HepG2 (cell line): ENCODE results near the gene CARMIL3.

Source experiments
- AHR ChIP-seq: IDR thresholded peaks from 2 replicates; pipeline ENCODE4 v1.6.1; 2018; ENCODE audit warnings: missing genetic modification reagents, missing compliant biosample characterization
- CC2D1A ChIP-seq: sonication (generic); formaldehyde crosslinking; IDR thresholded peaks from 2 replicates; pipeline ENCODE4 v1.8.1; 2023; ENCODE audit warnings: mild to moderate bottlenecking, missing genetic modification reagents
- CTCF ChIP-seq: sonication (generic); formaldehyde crosslinking; IDR thresholded peaks from 2 replicates; pipeline ENCODE4 v1.5.0; 2020; ENCODE audit warnings: mild to moderate bottlenecking, missing genetic modification reagents, moderate library complexity
- FOSL1 ChIP-seq: sonication (generic); formaldehyde crosslinking; IDR thresholded peaks from 2 replicates; pipeline ENCODE4 v1.9.0; 2021; ENCODE audit warnings: missing genetic modification reagents, borderline replicate concordance
- HNRNPUL1 ChIP-seq: fragments of 200-400 bp; formaldehyde crosslinking; IDR thresholded peaks from 2 replicates; pipeline ENCODE4 v1.6.1; 2017; ENCODE audit warnings: low read depth, mild to moderate bottlenecking, low read length, moderate library complexity
- JUND ChIP-seq: sonication (generic); formaldehyde crosslinking; IDR thresholded peaks from 2 replicates; pipeline ENCODE4 v1.8.0; 2022; ENCODE audit warnings: mild to moderate bottlenecking, missing genetic modification reagents
- ZNF121 ChIP-seq: sonication (generic); formaldehyde crosslinking; IDR thresholded peaks from 2 replicates; pipeline ENCODE4 v1.5.0; 2020; ENCODE audit warnings: mild to moderate bottlenecking, missing genetic modification reagents
- ZNF138 ChIP-seq: sonication (generic); formaldehyde crosslinking; IDR thresholded peaks from 2 replicates; pipeline ENCODE4 v1.5.0; 2020; ENCODE audit warnings: mild to moderate bottlenecking, low read depth, missing genetic modification reagents
- ZNF432 ChIP-seq: sonication (generic); formaldehyde crosslinking; IDR thresholded peaks from 2 replicates; pipeline ENCODE4 v1.5.0; 2020; ENCODE audit warnings: missing genetic modification reagents, mild to moderate bottlenecking, borderline replicate concordance

DNA sequence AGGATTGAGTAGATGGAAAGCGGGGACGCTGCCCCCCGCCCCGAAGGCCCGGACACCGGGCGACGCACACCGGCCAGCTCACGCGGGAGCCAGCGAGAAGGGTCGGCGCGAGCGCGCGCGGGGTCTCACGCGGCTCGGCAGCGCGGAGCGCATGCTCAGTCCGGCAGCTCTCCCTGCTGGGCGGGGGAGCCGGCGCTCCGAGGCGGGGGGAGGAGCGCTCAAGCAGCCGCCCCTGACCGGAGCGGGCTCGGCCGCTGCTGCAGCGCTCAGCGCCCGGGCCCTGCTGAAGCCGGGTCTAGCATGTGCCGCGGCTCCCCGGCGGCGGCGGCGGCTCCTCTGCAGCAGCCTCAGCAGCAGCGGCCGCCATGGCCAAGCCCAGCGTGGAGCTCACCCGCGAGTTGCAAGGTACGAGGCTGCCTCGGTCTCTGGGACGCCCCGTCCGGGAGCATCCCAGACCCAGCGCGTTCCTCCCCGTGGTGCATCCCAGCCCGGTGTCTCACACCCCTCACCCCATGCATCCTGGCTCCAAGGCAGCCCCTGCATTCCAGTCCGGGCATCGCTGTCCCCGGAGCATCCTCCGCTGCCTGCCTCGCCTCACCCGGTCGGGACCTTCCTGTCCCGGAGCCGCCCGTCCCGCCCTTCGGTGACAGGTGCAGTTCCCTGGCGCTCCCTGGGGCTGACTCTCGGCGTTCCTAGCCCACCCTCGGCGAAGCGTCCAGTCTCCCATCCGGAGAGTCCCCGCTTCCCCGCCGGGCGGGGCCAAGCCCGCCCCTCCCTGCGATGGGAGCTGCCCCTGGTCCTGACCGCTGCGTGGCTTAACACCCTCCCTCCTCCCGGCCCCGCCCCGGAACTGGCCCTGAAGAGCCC, at the start of gene CARMIL3:
- TF ChIP-seq HNRNPUL1 (no peak), ZNF432 (CRISPR knock-in tag) (no peak; the same call in 1 of the 2 replicates), FOSL1 (CRISPR knock-in tag) (peak; percentile 46; the same call in 1 of the 2 replicates), JUND (CRISPR knock-in tag) (no peak), CC2D1A (CRISPR knock-in tag) (no peak; the same call in 1 of the 2 replicates), ZNF138 (0 out of 2 replicates have a peak, but pooled peaks have one; percentile 73), CTCF (0 out of 2 replicates have a peak, but pooled peaks have one; percentile 7), AHR (CRISPR knock-in tag) (peak; percentile 75; the same call in 1 of the 2 replicates), ZNF121 (no peak)
